Hepatocyte (in vitro differentiated cells): ENCODE data around the gene LILRA5.

Experiments
- EZH2 ChIP-seq: fragments of 200-600 bp; sonication (generic); IDR thresholded peaks from 2 replicates; pipeline ENCODE4 v1.6.1; 2016; ENCODE audit warnings: antibody characterized with exemption, mild to moderate bottlenecking, borderline replicate concordance
- TF ChIP-seq, protein P1 (sequence below): fragments of 200-600 bp; sonication (generic); IDR thresholded peaks from 2 replicates; pipeline ENCODE4 v1.5.1; 2016; ENCODE audit warnings: antibody characterized with exemption, mild to moderate bottlenecking; ENCODE audit not compliant: poor library complexity

DNA sequence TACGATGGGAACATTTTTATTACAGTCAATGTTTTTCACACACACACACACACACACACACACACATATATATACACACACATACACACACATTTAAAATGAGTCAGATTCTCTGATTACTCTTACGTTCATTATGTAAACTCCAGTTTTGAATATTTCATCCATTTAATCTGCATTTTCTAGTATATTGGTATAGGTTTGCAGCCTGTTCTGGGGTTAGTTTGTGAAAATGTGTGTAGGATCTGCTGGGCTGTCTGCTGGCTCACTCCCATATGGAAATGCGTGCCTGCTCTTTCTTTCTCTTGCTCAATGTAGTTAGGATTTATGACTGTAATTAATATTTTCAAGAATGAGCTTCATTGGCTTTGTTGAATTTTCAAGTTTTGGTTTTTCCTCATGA lies 39.1 kb downstream of the LILRA5 start:
- no peak for TF ChIP-seq EZH2
- TF ChIP-seq, protein P1, sequence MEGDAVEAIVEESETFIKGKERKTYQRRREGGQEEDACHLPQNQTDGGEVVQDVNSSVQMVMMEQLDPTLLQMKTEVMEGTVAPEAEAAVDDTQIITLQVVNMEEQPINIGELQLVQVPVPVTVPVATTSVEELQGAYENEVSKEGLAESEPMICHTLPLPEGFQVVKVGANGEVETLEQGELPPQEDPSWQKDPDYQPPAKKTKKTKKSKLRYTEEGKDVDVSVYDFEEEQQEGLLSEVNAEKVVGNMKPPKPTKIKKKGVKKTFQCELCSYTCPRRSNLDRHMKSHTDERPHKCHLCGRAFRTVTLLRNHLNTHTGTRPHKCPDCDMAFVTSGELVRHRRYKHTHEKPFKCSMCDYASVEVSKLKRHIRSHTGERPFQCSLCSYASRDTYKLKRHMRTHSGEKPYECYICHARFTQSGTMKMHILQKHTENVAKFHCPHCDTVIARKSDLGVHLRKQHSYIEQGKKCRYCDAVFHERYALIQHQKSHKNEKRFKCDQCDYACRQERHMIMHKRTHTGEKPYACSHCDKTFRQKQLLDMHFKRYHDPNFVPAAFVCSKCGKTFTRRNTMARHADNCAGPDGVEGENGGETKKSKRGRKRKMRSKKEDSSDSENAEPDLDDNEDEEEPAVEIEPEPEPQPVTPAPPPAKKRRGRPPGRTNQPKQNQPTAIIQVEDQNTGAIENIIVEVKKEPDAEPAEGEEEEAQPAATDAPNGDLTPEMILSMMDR = no peak
